HepG2 (cell line): ENCODE results near the gene SLC39A3. TPM values are rescaled to one million over a fixed set of nuclear protein-coding genes. Genes with fewer than 3 reads are reported as not detected.

Experiments
- BCL6 ChIP-seq: IDR thresholded peaks from 2 replicates; pipeline ENCODE4 v1.6.1; 2016; ENCODE audit warnings: missing genetic modification reagents, missing compliant biosample characterization
- CBX1 ChIP-seq: IDR thresholded peaks from one replicate; pipeline ENCODE4 v1.6.1; 2016; ENCODE audit warnings: antibody characterized with exemption, low read depth
- NFYB ChIP-seq: sonication (generic); formaldehyde crosslinking; IDR thresholded peaks from 2 replicates; pipeline ENCODE4 v1.4.0; 2020; ENCODE audit warnings: missing genetic modification reagents
- NRL ChIP-seq: sonication (generic); formaldehyde crosslinking; IDR thresholded peaks from 2 replicates; pipeline ENCODE4 v1.5.0; 2020; ENCODE audit warnings: missing genetic modification reagents, mild to moderate bottlenecking, moderate library complexity, borderline replicate concordance
- PHF8 ChIP-seq: sonication (generic); formaldehyde crosslinking; IDR thresholded peaks from 2 replicates; pipeline ENCODE4 v1.5.0; 2020; ENCODE audit warnings: missing genetic modification reagents
- SOX6 ChIP-seq, 2 experiments: fragments of 450-650 bp in 1 of 2; sonication (generic) in 1 of 2; formaldehyde crosslinking in 1 of 2; IDR thresholded peaks; 2 replicates each; pipeline versions ENCODE4 v1.4.0 to v1.6.1; 2017 to 2020; ENCODE audit warnings: antibody characterized with exemption in 1 of 2, mild to moderate bottlenecking in 1 of 2, missing genetic modification reagents in 1 of 2
- TAF15 ChIP-seq: fragments of 200-400 bp; formaldehyde crosslinking; IDR thresholded peaks from one replicate; pipeline ENCODE4 v1.6.1; 2018; ENCODE audit warnings: mild to moderate bottlenecking, low read depth, low read length; ENCODE audit not compliant: poor library complexity, severe bottlenecking
- XBP1 ChIP-seq: sonication (generic); formaldehyde crosslinking; IDR thresholded peaks from 2 replicates; pipeline ENCODE4 v1.5.0; 2020; ENCODE audit warnings: missing genetic modification reagents
- ZMAT3 ChIP-seq: sonication (generic); formaldehyde crosslinking; conservative IDR thresholded peaks from 2 replicates; pipeline ENCODE4 v1.7.0; 2021; ENCODE audit warnings: missing genetic modification reagents
- ZNF780A ChIP-seq: sonication (generic); formaldehyde crosslinking; IDR thresholded peaks from 2 replicates; pipeline ENCODE4 v1.8.0; 2022; ENCODE audit warnings: mild to moderate bottlenecking, missing genetic modification reagents, moderate library complexity
- polyA plus RNA-seq, 8 experiments: library from polyadenylated mRNA; depleted of rRNA in 3 of 8; stranded (reverse) in 7 of 8; unstranded in 1 of 8; fragments of >200 nt; fragmentation: Illumina TruSeq in 4 of 8; extraction: Trizol in 4 of 8; gene quantifications; 2 replicates each; pipeline versions ENCODE4 v1.2.1 to v1.2.3, GENCODE V29; 2011 to 2016; ENCODE audit warnings: low read depth in 4 of 8, missing spikeins in 1 of 8, mixed read lengths in 1 of 8; ENCODE audit not compliant: insufficient read depth in 1 of 8
- total RNA-seq, 5 experiments: library from RNA; depleted of rRNA; stranded (reverse); fragments of >200 nt; fragmentation: Illumina TruSeq; extraction: Trizol; gene quantifications; 2 replicates each; pipeline ENCODE4 v1.2.3, GENCODE V29; 2016; ENCODE audit warnings: low read depth in 1 of 5
- TF ChIP-seq, protein P1 (sequence below): sonication (generic); formaldehyde crosslinking; IDR thresholded peaks from 2 replicates; pipeline ENCODE4 v1.9.0; 2021; ENCODE audit warnings: missing genetic modification reagents, mild to moderate bottlenecking, borderline replicate concordance
- TF ChIP-seq, protein P2 (sequence below): sonication (generic); formaldehyde crosslinking; IDR thresholded peaks from 2 replicates; pipeline ENCODE4 v1.4.0; 2020; ENCODE audit warnings: low read depth, missing genetic modification reagents
- TF ChIP-seq, protein P3 (sequence below): sonication (generic); formaldehyde crosslinking; IDR thresholded peaks from 2 replicates; pipeline ENCODE4 v1.9.0; 2021; ENCODE audit warnings: missing genetic modification reagents, borderline replicate concordance
- TF ChIP-seq, protein P4 (sequence below), 2 experiments: sonication (generic) in 1 of 2; formaldehyde crosslinking in 1 of 2; IDR thresholded peaks; 2 replicates each; pipeline versions ENCODE4 v1.5.1 to v1.6.1; 2011 to 2020; ENCODE audit warnings: borderline replicate concordance in 1 of 2, low read depth in 1 of 2, low read length in 1 of 2, mild to moderate bottlenecking in 1 of 2, missing genetic modification reagents in 1 of 2, moderate library complexity in 1 of 2
- TF ChIP-seq, protein P5 (sequence below): IDR thresholded peaks from 2 replicates; pipeline ENCODE4 v1.6.1; 2016; ENCODE audit warnings: low read depth, control low read depth

Gene SLC39A3
- total and polyA plus RNA-seq, 2 of the 13 experiments (the other 11 are each of a cell fraction or from before 2014, with no cell fraction given): 33.6 to 41.6 TPM

DNA sequence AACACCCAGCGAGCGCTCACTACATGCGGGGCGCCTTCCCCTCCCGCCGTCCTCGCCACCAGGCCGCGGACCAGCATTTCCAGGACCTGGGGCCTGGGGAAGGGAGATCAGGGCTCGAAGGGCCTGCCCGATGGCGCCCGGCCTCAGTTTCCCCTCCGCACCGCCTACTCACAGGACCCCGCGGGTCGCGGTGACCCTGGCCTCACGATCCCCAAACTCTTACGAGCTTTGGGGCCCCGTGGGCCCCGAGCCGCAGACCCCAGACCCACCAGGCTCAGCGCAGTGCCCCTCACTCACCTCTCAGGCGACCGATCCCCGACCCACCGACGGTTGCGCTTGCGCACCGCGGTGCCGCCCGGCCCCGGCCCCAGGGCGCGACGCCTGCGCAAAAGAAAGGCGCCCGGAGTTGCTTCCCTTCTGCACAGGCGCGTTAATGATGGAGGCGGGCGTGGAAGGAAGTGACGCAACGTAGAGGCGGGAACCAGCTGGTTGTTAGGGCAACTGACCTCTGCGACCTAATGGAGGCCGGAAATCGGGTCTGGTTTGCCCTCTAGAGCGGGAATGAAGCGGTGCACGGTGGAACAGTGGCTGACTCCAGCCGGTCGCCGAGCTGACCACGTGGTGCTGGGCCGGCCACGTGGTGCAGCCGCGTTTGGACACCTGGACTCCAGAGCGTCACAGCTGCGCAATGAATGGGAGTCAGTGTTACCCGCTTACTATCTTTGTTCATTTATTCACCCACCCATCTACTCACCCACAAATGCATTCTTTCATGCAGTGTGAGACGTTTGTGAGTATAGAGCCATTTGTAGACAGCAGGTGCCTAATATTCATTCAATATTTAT, 43.3 kb upstream of the SLC39A3 start, which contains the start of gene SGTA (continued):
- TF ChIP-seq, protein P1, sequence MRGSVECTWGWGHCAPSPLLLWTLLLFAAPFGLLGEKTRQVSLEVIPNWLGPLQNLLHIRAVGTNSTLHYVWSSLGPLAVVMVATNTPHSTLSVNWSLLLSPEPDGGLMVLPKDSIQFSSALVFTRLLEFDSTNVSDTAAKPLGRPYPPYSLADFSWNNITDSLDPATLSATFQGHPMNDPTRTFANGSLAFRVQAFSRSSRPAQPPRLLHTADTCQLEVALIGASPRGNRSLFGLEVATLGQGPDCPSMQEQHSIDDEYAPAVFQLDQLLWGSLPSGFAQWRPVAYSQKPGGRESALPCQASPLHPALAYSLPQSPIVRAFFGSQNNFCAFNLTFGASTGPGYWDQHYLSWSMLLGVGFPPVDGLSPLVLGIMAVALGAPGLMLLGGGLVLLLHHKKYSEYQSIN (CRISPR knock-in tag): no peak
- TF ChIP-seq, protein P2, sequence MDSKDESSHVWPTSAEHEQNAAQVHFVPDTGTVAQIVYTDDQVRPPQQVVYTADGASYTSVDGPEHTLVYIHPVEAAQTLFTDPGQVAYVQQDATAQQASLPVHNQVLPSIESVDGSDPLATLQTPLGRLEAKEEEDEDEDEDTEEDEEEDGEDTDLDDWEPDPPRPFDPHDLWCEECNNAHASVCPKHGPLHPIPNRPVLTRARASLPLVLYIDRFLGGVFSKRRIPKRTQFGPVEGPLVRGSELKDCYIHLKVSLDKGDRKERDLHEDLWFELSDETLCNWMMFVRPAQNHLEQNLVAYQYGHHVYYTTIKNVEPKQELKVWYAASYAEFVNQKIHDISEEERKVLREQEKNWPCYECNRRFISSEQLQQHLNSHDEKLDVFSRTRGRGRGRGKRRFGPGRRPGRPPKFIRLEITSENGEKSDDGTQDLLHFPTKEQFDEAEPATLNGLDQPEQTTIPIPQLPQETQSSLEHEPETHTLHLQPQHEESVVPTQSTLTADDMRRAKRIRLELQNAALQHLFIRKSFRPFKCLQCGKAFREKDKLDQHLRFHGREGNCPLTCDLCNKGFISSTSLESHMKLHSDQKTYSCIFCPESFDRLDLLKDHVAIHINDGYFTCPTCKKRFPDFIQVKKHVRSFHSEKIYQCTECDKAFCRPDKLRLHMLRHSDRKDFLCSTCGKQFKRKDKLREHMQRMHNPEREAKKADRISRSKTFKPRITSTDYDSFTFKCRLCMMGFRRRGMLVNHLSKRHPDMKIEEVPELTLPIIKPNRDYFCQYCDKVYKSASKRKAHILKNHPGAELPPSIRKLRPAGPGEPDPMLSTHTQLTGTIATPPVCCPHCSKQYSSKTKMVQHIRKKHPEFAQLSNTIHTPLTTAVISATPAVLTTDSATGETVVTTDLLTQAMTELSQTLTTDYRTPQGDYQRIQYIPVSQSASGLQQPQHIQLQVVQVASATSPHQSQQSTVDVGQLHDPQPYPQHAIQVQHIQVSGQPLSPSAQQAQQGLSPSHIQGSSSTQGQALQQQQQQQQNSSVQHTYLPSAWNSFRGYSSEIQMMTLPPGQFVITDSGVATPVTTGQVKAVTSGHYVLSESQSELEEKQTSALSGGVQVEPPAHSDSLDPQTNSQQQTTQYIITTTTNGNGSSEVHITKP: peak; percentile 62; the same call in 1 of the 2 replicates
- TF ChIP-seq, protein P3, sequence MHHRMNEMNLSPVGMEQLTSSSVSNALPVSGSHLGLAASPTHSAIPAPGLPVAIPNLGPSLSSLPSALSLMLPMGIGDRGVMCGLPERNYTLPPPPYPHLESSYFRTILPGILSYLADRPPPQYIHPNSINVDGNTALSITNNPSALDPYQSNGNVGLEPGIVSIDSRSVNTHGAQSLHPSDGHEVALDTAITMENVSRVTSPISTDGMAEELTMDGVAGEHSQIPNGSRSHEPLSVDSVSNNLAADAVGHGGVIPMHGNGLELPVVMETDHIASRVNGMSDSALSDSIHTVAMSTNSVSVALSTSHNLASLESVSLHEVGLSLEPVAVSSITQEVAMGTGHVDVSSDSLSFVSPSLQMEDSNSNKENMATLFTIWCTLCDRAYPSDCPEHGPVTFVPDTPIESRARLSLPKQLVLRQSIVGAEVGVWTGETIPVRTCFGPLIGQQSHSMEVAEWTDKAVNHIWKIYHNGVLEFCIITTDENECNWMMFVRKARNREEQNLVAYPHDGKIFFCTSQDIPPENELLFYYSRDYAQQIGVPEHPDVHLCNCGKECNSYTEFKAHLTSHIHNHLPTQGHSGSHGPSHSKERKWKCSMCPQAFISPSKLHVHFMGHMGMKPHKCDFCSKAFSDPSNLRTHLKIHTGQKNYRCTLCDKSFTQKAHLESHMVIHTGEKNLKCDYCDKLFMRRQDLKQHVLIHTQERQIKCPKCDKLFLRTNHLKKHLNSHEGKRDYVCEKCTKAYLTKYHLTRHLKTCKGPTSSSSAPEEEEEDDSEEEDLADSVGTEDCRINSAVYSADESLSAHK (CRISPR knock-in tag): peak; percentile 70; the same call in 1 of the 2 replicates
- TF ChIP-seq XBP1 (CRISPR knock-in tag) (peak; percentile 96), NFYB (peak; percentile 60), TAF15 (no peak), ZMAT3 (CRISPR knock-in tag) (peak; percentile 99), CBX1 (peak; percentile 86), SOX6 (IDR thresholded peaks at IDR 0.05) (no peak), SOX6 (CRISPR knock-in tag; IDR thresholded peaks at IDR 0.05) (peak; percentile 74), BCL6 (CRISPR knock-in tag) (peak; percentile 69), NRL (CRISPR knock-in tag) (peak; percentile 94), PHF8 (peak; percentile 83), ZNF780A (CRISPR knock-in tag) (peak; percentile 74; the same call in 1 of the 2 replicates)
- TF ChIP-seq, protein P4, sequence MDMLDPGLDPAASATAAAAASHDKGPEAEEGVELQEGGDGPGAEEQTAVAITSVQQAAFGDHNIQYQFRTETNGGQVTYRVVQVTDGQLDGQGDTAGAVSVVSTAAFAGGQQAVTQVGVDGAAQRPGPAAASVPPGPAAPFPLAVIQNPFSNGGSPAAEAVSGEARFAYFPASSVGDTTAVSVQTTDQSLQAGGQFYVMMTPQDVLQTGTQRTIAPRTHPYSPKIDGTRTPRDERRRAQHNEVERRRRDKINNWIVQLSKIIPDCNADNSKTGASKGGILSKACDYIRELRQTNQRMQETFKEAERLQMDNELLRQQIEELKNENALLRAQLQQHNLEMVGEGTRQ (IDR thresholded peaks at IDR 0.05; ENCODE audit: low read depth, low read length): peak; percentile 100
- TF ChIP-seq, protein P4 (CRISPR knock-in tag; IDR thresholded peaks at IDR 0.05; ENCODE audit: borderline replicate concordance): peak; percentile 99
- TF ChIP-seq, protein P5, sequence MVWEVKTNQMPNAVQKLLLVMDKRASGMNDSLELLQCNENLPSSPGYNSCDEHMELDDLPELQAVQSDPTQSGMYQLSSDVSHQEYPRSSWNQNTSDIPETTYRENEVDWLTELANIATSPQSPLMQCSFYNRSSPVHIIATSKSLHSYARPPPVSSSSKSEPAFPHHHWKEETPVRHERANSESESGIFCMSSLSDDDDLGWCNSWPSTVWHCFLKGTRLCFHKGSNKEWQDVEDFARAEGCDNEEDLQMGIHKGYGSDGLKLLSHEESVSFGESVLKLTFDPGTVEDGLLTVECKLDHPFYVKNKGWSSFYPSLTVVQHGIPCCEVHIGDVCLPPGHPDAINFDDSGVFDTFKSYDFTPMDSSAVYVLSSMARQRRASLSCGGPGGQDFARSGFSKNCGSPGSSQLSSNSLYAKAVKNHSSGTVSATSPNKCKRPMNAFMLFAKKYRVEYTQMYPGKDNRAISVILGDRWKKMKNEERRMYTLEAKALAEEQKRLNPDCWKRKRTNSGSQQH (CRISPR knock-in tag): peak; percentile 99
